ENCODE data around the gene KCNMA1. TPM values are rescaled to one million over a fixed set of nuclear protein-coding genes. Genes with fewer than 3 reads are reported as not detected.

The KCNMA1 gene
- total RNA-seq, 1 donor from 2014 or later = 30.1 TPM

GRCh38 chr10:77359950-77360520 lies 277.6 kb downstream of the KCNMA1 start:
- Mint-ChIP-seq H3K9me3 (no peaks in the 10 kb centered on the region), H3K27ac (no peak overlapping the region), H3K4me3 (no peak overlapping the region), H3K36me3 (no peaks in the 10 kb centered on the region), H3K4me1 (ENCODE audit: unreplicated experiment) (no peaks in the 10 kb centered on the region), H3K27me3 (peaks cover 8% of the 10 kb centered on the region)
- TF ChIP-seq CTCF (conservative IDR thresholded peaks at IDR 0.05) = no peak
- no peak for DNase-seq (ENCODE audit: extremely low spot score, unreplicated experiment)

GRCh38 chr10:77359287-77359691 lies 278.3 kb downstream of the KCNMA1 start:
- H3K27ac Mint-ChIP-seq = no peak overlapping the region
- no peak overlapping the region for H3K4me3 Mint-ChIP-seq
- DNase-seq (ENCODE audit: extremely low spot score, unreplicated experiment) = no peak
- H3K4me1 Mint-ChIP-seq (ENCODE audit: unreplicated experiment) = no peaks in the 10 kb centered on the region
- no peaks in the 10 kb centered on the region for H3K36me3 Mint-ChIP-seq
- H3K27me3 Mint-ChIP-seq = peaks cover 5% of the 10 kb centered on the region
- TF ChIP-seq CTCF (conservative IDR thresholded peaks at IDR 0.05) = no peak
- H3K9me3 Mint-ChIP-seq = no peaks in the 10 kb centered on the region

GRCh38 chr10:77358656-77359055 lies 279.0 kb downstream of the KCNMA1 start:
- no peak for DNase-seq (ENCODE audit: extremely low spot score, unreplicated experiment)
- Mint-ChIP-seq H3K27me3 (peaks cover 5% of the 10 kb centered on the region), H3K4me1 (ENCODE audit: unreplicated experiment) (no peaks in the 10 kb centered on the region), H3K4me3 (no peak overlapping the region), H3K27ac (peak overlapping the region; percentile 15), H3K9me3 (no peaks in the 10 kb centered on the region), H3K36me3 (no peaks in the 10 kb centered on the region)
- TF ChIP-seq CTCF (conservative IDR thresholded peaks at IDR 0.05) = no peak

- no peaks in the 10 kb centered on the region for H3K9me3 Mint-ChIP-seq
- H3K27me3 Mint-ChIP-seq = peaks cover 5% of the 10 kb centered on the region
- no peak for TF ChIP-seq CTCF (conservative IDR thresholded peaks at IDR 0.05)
- no peak overlapping the region for H3K27ac Mint-ChIP-seq
- no peaks in the 10 kb centered on the region for H3K4me1 Mint-ChIP-seq (ENCODE audit: unreplicated experiment)
- DNase-seq (ENCODE audit: extremely low spot score, unreplicated experiment) = no peak
- H3K4me3 Mint-ChIP-seq = no peak overlapping the region
- no peaks in the 10 kb centered on the region for H3K36me3 Mint-ChIP-seq
Measured at GRCh38 chr10:77357611-77358310, 279.8 kb downstream of the KCNMA1 start.

- H3K27me3 Mint-ChIP-seq = peaks cover 5% of the 10 kb centered on the region
- H3K27ac Mint-ChIP-seq = no peak overlapping the region
- no peaks in the 10 kb centered on the region for H3K36me3 Mint-ChIP-seq
- H3K9me3 Mint-ChIP-seq = no peaks in the 10 kb centered on the region
- no peaks in the 10 kb centered on the region for H3K4me1 Mint-ChIP-seq (ENCODE audit: unreplicated experiment)
- no peak for DNase-seq (ENCODE audit: extremely low spot score, unreplicated experiment)
- H3K4me3 Mint-ChIP-seq = no peak overlapping the region
- no peak for TF ChIP-seq CTCF (conservative IDR thresholded peaks at IDR 0.05)
Measured at GRCh38 chr10:77357185-77357584, 280.4 kb downstream of the KCNMA1 start.
